GM23338 (cell line): Measurements from ENCODE around the gene GCNT2.

Source experiments
- CREB1 ChIP-seq: fragments of 250-450 bp; sonication (Bioruptor Pico); IDR thresholded peaks from 2 replicates; pipeline ENCODE4 v1.5.0; 2020; ENCODE audit warnings: low read depth, mild to moderate bottlenecking, moderate library complexity
- EZH2 ChIP-seq: fragments of 200-600 bp; sonication (generic); IDR thresholded peaks from one replicate; pipeline ENCODE4 v1.8.0; 2017; ENCODE audit warnings: antibody characterized with exemption, mild to moderate bottlenecking, low read depth; ENCODE audit not compliant: unreplicated experiment
- POLR2AphosphoS5 ChIP-seq: IDR thresholded peaks from 2 replicates; pipeline ENCODE4 v1.6.1; 2016; ENCODE audit warnings: antibody characterized with exemption, low read depth
- TF ChIP-seq, protein P1 (sequence below): IDR thresholded peaks from one replicate; pipeline ENCODE4 v1.6.1; 2018; ENCODE audit warnings: antibody characterized with exemption; ENCODE audit not compliant: unreplicated experiment
- TF ChIP-seq, protein P2 (sequence below), 2 experiments: fragments of 200-600 bp in 1 of 2; sonication (generic) in 1 of 2; conservative IDR thresholded peaks; 2 replicates each; pipeline versions ENCODE4 v1.5.1 to v1.6.1; 2016 to 2017; ENCODE audit warnings: antibody characterized with exemption in 2 of 2, low read depth in 2 of 2, mild to moderate bottlenecking in 2 of 2, moderate library complexity in 1 of 2

GRCh38 chr6:10579803-10580202 lies 58.7 kb downstream of the GCNT2 start:
- no peak for TF ChIP-seq CREB1 (CRISPR knock-in tag)
- TF ChIP-seq, protein P1, sequence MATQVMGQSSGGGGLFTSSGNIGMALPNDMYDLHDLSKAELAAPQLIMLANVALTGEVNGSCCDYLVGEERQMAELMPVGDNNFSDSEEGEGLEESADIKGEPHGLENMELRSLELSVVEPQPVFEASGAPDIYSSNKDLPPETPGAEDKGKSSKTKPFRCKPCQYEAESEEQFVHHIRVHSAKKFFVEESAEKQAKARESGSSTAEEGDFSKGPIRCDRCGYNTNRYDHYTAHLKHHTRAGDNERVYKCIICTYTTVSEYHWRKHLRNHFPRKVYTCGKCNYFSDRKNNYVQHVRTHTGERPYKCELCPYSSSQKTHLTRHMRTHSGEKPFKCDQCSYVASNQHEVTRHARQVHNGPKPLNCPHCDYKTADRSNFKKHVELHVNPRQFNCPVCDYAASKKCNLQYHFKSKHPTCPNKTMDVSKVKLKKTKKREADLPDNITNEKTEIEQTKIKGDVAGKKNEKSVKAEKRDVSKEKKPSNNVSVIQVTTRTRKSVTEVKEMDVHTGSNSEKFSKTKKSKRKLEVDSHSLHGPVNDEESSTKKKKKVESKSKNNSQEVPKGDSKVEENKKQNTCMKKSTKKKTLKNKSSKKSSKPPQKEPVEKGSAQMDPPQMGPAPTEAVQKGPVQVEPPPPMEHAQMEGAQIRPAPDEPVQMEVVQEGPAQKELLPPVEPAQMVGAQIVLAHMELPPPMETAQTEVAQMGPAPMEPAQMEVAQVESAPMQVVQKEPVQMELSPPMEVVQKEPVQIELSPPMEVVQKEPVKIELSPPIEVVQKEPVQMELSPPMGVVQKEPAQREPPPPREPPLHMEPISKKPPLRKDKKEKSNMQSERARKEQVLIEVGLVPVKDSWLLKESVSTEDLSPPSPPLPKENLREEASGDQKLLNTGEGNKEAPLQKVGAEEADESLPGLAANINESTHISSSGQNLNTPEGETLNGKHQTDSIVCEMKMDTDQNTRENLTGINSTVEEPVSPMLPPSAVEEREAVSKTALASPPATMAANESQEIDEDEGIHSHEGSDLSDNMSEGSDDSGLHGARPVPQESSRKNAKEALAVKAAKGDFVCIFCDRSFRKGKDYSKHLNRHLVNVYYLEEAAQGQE: no peak
- TF ChIP-seq, protein P2, sequence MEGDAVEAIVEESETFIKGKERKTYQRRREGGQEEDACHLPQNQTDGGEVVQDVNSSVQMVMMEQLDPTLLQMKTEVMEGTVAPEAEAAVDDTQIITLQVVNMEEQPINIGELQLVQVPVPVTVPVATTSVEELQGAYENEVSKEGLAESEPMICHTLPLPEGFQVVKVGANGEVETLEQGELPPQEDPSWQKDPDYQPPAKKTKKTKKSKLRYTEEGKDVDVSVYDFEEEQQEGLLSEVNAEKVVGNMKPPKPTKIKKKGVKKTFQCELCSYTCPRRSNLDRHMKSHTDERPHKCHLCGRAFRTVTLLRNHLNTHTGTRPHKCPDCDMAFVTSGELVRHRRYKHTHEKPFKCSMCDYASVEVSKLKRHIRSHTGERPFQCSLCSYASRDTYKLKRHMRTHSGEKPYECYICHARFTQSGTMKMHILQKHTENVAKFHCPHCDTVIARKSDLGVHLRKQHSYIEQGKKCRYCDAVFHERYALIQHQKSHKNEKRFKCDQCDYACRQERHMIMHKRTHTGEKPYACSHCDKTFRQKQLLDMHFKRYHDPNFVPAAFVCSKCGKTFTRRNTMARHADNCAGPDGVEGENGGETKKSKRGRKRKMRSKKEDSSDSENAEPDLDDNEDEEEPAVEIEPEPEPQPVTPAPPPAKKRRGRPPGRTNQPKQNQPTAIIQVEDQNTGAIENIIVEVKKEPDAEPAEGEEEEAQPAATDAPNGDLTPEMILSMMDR (conservative IDR thresholded peaks at IDR 0.05; ENCODE audit: low read depth in 2 of 2): no peak
- no peak for TF ChIP-seq EZH2
- TF ChIP-seq POLR2AphosphoS5: no peak
